A549 (cell line): ENCODE measurements around the gene MED26. TPM values are rescaled to one million over a fixed set of nuclear protein-coding genes. Genes with fewer than 3 reads are reported as not detected.
"Not testable (repeated sequence)": the region's sequence is repeated elsewhere in the genome, so short reads cannot be mapped to it uniquely, and the experiment has no call there.

Experiments
- ATAC-seq, 2 experiments: fragments of 200-7000 bp in 1 of 2; fragments of >200 bp in 1 of 2; cut with Nextera tagmentation in 1 of 2; cut with Tn5 transposase in 1 of 2; 3 replicates each; pipeline versions ENCODE4 v1.8.0 to v1.9.1; 2018 to 2020; ENCODE audit warnings: mild to moderate bottlenecking in 1 of 2, moderate library complexity in 1 of 2
- CTCF ChIA-PET: fragments of 300-600 bp; sonication (Branson Sonifier 250); formaldehyde crosslinking; extraction: SDS; loops from one replicate; lab custom pipeline; 2021; ENCODE audit warnings: antibody characterized with exemption, inconsistent platforms; lab: Yijun Ruan, JAX
- POLR2A ChIA-PET: fragments of 350-600 bp; formaldehyde crosslinking; extraction: SDS; loops from one replicate; lab custom pipeline; 2021; ENCODE audit warnings: antibody characterized with exemption, inconsistent platforms; lab: Yijun Ruan, JAX
- DNase-seq, 2 experiments: peaks; one replicate each; pipeline versions ENCODE4 v3.0.0 to v3.0.0-alpha.2; 2011 to 2016; ENCODE audit warnings: low read depth in 1 of 2, low spot score in 1 of 2
- FAIRE-seq: peaks from 2 replicates; lab custom pipeline; 2011; peaks lifted over from hg19 to GRCh38; lab: Jason Lieb, UNC
- H3K27ac ChIP-seq, 2 experiments: fragments of >200 bp; sonication (Bioruptor Twin); formaldehyde crosslinking; 3 replicates each; pipeline ENCODE4 v1.5.1; 2016 to 2017
- H3K4me1 ChIP-seq: fragments of >200 bp; sonication (Bioruptor Twin); formaldehyde crosslinking; 3 replicates; pipeline ENCODE4 v1.6.1; 2016
- H3K4me2 ChIP-seq: fragments of >200 bp; sonication (Bioruptor Twin); formaldehyde crosslinking; 3 replicates; pipeline ENCODE4 v1.6.1; 2016
- H3K4me3 ChIP-seq: fragments of >200 bp; sonication (Bioruptor Twin); formaldehyde crosslinking; 3 replicates; pipeline ENCODE4 v1.5.1; 2016
- H3K9me3 ChIP-seq: fragments of >200 bp; sonication (Bioruptor Twin); formaldehyde crosslinking; 3 replicates; pipeline ENCODE4 v1.6.1; 2016
- EHF ChIP-seq: fragments of 250-450 bp; sonication (Bioruptor Pico); IDR thresholded peaks from 2 replicates; pipeline ENCODE4 v1.5.0; 2020; ENCODE audit warnings: mild to moderate bottlenecking
- EHMT2 ChIP-seq: fragments of 200-600 bp; sonication (generic); IDR thresholded peaks from 2 replicates; pipeline ENCODE4 v1.6.1; 2016; ENCODE audit warnings: antibody characterized with exemption, low read depth, mild to moderate bottlenecking, moderate library complexity
- EP300 ChIP-seq, 2 experiments: fragments of >200 bp; sonication (Bioruptor Twin); formaldehyde crosslinking; IDR thresholded peaks; 2 replicates in 1 of 2; 3 replicates in 1 of 2; pipeline ENCODE4 v1.6.1; 2016 to 2017
- ESRRA ChIP-seq: fragments of 150-350 bp; IDR thresholded peaks from 2 replicates; pipeline ENCODE4 v1.6.1; 2014; ENCODE audit warnings: mild to moderate bottlenecking, low read length, borderline replicate concordance
- FOSL2 ChIP-seq, 2 experiments: fragments of 450-650 bp in 1 of 2; fragments of >200 bp in 1 of 2; sonication (Bioruptor Twin) in 1 of 2; formaldehyde crosslinking; IDR thresholded peaks; 2 replicates each; pipeline versions ENCODE4 v1.5.0 to v1.6.1; 2016 to 2020; ENCODE audit warnings: mild to moderate bottlenecking in 1 of 2, moderate library complexity in 1 of 2
- HDAC2 ChIP-seq: fragments of 200-600 bp; sonication (generic); IDR thresholded peaks from 2 replicates; pipeline ENCODE4 v1.6.1; 2016
- HEYL ChIP-seq: fragments of 250-450 bp; sonication (Bioruptor Pico); IDR thresholded peaks from 2 replicates; pipeline ENCODE4 v1.8.0; 2021; ENCODE audit warnings: mild to moderate bottlenecking, moderate library complexity
- MAFK ChIP-seq: fragments of 450-650 bp; IDR thresholded peaks from 2 replicates; pipeline ENCODE4 v1.6.1; 2014; ENCODE audit not compliant: partially characterized antibody
- MAX ChIP-seq: IDR thresholded peaks from 2 replicates; pipeline ENCODE4 v1.6.1; 2012
- POLR2A ChIP-seq: IDR thresholded peaks from 2 replicates; pipeline ENCODE4 v1.6.1; 2012; ENCODE audit warnings: mild to moderate bottlenecking, low read length
- RNF2 ChIP-seq: fragments of 200-600 bp; sonication (generic); IDR thresholded peaks from 2 replicates; pipeline ENCODE4 v1.6.1; 2016; ENCODE audit warnings: low read depth, mild to moderate bottlenecking, antibody characterized with exemption, moderate library complexity, borderline replicate concordance
- SMC3 ChIP-seq: fragments of >200 bp; sonication (Bioruptor Twin); formaldehyde crosslinking; IDR thresholded peaks from 3 replicates; pipeline ENCODE4 v1.6.1; 2018; ENCODE audit warnings: inconsistent platforms
- TFCP2L1 ChIP-seq: fragments of 250-450 bp; sonication (Bioruptor Pico); IDR thresholded peaks from 2 replicates; pipeline ENCODE4 v1.5.0; 2021; ENCODE audit warnings: mild to moderate bottlenecking
- TP53 ChIP-seq: fragments of 250-450 bp; sonication (Bioruptor Pico); IDR thresholded peaks from 2 replicates; pipeline ENCODE4 v1.5.0; 2021; ENCODE audit warnings: mild to moderate bottlenecking, moderate library complexity
- USF2 ChIP-seq: fragments of 450-650 bp; IDR thresholded peaks from 2 replicates; pipeline ENCODE4 v1.6.1; 2014; ENCODE audit warnings: antibody characterized with exemption
- ZC3H11A ChIP-seq: fragments of 450-650 bp; IDR thresholded peaks from 2 replicates; pipeline ENCODE4 v1.6.1; 2014; ENCODE audit warnings: antibody characterized with exemption, mild to moderate bottlenecking
- WGBS: methylation state at CpG from one replicate; pipeline ENCODE4 v1.1.6; 2017; ENCODE audit errors: missing lambda C conversion rate; 5-methylcytosine and 5-hydroxymethylcytosine counted together
- polyA plus RNA-seq, 4 experiments: library from polyadenylated mRNA; depleted of rRNA in 3 of 4; stranded (reverse); fragments of >200 nt; fragmentation: RNase III in 1 of 4; extraction: RNeasy Plus Mini Kit Qiagen cat#74134 plus additional on column Dnase treatment in 1 of 4; gene quantifications; 2 replicates in 3 of 4; 3 replicates in 1 of 4; pipeline ENCODE4 v1.2.3, GENCODE V29; 2011 to 2017
- TF ChIP-seq, protein P1 (sequence below): fragments of >200 bp; sonication (Bioruptor Twin); formaldehyde crosslinking; IDR thresholded peaks from 2 replicates; pipeline ENCODE4 v1.6.1; 2016
- TF ChIP-seq, protein P2 (sequence below): IDR thresholded peaks from 2 replicates; pipeline ENCODE4 v1.6.1; 2012; ENCODE audit warnings: low read depth, borderline replicate concordance
- TF ChIP-seq, protein P3 (sequence below): fragments of 200-600 bp; sonication (generic); IDR thresholded peaks from 2 replicates; pipeline ENCODE4 v1.6.1; 2016; ENCODE audit warnings: antibody characterized with exemption, mild to moderate bottlenecking, moderate library complexity

MED26 gene
- polyA plus RNA-seq, 2 of the 4 experiments (the other 2 are of a cell fraction), result 2.4 to 3.6 TPM

GRCh38 chr19:16670291-16670690, 42.3 kb upstream of the MED26 start:
- Histone ChIP-seq H3K9me3 (no peaks in the 10 kb centered on the region), H3K27ac (no peak overlapping the region), H3K4me3 (no peak overlapping the region), H3K4me1 (no peaks in the 10 kb centered on the region), H3K4me2 (no peak overlapping the region)
- no peak for ATAC-seq
- ChIA-PET CTCF (interaction anchor here (0.7 kb wide), 1 partner anchor 150 kb away, joined by 3 read pairs; no protein-coding TSS in a partner anchor), POLR2A (no interaction called here)
- TF ChIP-seq, protein P1, sequence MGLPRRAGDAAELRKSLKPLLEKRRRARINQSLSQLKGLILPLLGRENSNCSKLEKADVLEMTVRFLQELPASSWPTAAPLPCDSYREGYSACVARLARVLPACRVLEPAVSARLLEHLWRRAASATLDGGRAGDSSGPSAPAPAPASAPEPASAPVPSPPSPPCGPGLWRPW, result no peak
- TF ChIP-seq EP300 (IDR thresholded peaks at IDR 0.05) (no peak), USF2 (no peak), ESRRA (no peak), SMC3 (no peak), HDAC2 (no peak), MAX (no peak), FOSL2 (IDR thresholded peaks at IDR 0.05) (no peak), FOSL2 (CRISPR knock-in tag; IDR thresholded peaks at IDR 0.05) (no peak), ZC3H11A (no peak), EHF (CRISPR knock-in tag) (no peak), RNF2 (no peak), MAFK (no peak), HEYL (no peak)
- TF ChIP-seq, protein P2, sequence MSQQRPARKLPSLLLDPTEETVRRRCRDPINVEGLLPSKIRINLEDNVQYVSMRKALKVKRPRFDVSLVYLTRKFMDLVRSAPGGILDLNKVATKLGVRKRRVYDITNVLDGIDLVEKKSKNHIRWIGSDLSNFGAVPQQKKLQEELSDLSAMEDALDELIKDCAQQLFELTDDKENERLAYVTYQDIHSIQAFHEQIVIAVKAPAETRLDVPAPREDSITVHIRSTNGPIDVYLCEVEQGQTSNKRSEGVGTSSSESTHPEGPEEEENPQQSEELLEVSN, result no peak
- TF ChIP-seq, protein P3, sequence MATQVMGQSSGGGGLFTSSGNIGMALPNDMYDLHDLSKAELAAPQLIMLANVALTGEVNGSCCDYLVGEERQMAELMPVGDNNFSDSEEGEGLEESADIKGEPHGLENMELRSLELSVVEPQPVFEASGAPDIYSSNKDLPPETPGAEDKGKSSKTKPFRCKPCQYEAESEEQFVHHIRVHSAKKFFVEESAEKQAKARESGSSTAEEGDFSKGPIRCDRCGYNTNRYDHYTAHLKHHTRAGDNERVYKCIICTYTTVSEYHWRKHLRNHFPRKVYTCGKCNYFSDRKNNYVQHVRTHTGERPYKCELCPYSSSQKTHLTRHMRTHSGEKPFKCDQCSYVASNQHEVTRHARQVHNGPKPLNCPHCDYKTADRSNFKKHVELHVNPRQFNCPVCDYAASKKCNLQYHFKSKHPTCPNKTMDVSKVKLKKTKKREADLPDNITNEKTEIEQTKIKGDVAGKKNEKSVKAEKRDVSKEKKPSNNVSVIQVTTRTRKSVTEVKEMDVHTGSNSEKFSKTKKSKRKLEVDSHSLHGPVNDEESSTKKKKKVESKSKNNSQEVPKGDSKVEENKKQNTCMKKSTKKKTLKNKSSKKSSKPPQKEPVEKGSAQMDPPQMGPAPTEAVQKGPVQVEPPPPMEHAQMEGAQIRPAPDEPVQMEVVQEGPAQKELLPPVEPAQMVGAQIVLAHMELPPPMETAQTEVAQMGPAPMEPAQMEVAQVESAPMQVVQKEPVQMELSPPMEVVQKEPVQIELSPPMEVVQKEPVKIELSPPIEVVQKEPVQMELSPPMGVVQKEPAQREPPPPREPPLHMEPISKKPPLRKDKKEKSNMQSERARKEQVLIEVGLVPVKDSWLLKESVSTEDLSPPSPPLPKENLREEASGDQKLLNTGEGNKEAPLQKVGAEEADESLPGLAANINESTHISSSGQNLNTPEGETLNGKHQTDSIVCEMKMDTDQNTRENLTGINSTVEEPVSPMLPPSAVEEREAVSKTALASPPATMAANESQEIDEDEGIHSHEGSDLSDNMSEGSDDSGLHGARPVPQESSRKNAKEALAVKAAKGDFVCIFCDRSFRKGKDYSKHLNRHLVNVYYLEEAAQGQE, result no peak
- no peak for DNase-seq
- FAIRE-seq, result no peak
- WGBS, result 91% methylated on average over 13 of the region's 13 CpGs

- H3K9me3 ChIP-seq, H3K4me3 ChIP-seq, CTCF ChIA-PET, DNase-seq, H3K4me1 ChIP-seq, FAIRE-seq, ATAC-seq, POLR2A ChIA-PET, H3K27ac ChIP-seq, H3K4me2 ChIP-seq: not testable (repeated sequence)
- 84% methylated on average over 4 of the region's 4 CpGs for WGBS
Observed at GRCh38 chr19:16668702-16669101, 40.7 kb upstream of the MED26 start.

DNA sequence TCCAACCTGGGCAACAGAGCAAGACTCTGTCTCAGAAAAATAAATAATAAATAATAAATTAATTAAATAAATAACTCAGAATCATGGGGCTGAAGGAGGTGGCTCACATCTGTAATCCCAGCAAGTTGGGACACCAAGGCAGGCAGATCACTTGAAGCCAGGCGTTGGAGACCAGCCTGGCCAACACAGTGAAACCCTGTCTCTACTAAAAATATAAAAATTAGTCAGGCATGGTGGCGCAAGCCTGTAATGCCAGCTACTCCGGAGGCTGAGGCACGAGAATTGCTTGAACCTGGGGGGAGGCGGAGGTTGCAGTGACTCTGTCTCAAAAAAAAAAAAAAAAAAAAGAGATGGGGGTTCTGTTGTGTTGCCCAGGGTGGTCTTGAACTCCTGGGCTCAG, 40.2 kb upstream of the MED26 start:
- DNase-seq (no peak), ATAC-seq (no peak), FAIRE-seq (no peak)
- ChIA-PET CTCF (interaction anchor here (0.6 kb wide), 1 partner anchor 275 kb away, joined by 3 read pairs; no protein-coding TSS in a partner anchor), POLR2A (no interaction called here)
- Histone ChIP-seq H3K4me2 (no peak overlapping the region), H3K27ac (no peak overlapping the region), H3K9me3 (no peaks in the 10 kb centered on the region), H3K4me1 (no peaks in the 10 kb centered on the region), H3K4me3 (no peak overlapping the region)
- TF ChIP-seq TFCP2L1 (CRISPR knock-in tag) (no peak), EHMT2 (no peak), HEYL (no peak), MAFK (no peak), TP53 (CRISPR knock-in tag) (no peak), POLR2A (no peak)
- 88% methylated on average over 5 of the region's 5 CpGs for WGBS
